Stimulated activated CD8-positive, alpha-beta memory T cell treated with anti-CD3 and anti-CD28 coated beads, Interleukin-4, amount 100 ng/mL, for 24 hours (primary cell): ENCODE data around the gene FAM110D.

Experiments
- DNase-seq: peaks from one replicate; pipeline ENCODE4 v3.0.0-alpha.2; 2020; ENCODE audit warnings: low read depth

FAM110D gene

DNA sequence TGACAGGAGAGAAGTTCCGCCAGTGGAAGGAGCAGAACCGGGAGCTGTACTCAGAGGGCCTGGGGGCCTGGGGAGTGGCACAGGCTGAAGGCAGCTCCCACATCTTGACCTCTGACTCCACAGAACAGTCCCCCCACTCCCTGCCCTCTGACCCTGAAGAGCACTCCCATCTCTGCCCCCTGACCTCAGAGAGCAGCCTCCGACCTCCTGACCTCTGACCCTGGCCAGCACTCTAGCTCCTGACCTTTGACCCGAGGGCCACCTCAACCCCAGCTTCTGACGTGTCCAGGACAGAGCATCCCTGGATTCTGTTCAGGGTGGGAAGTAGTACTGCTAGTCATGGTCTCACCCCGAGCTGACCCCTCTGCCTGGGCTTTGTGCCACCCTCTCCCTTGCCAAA, 30.5 kb downstream of the FAM110D start:
- no peak for DNase-seq

DNA sequence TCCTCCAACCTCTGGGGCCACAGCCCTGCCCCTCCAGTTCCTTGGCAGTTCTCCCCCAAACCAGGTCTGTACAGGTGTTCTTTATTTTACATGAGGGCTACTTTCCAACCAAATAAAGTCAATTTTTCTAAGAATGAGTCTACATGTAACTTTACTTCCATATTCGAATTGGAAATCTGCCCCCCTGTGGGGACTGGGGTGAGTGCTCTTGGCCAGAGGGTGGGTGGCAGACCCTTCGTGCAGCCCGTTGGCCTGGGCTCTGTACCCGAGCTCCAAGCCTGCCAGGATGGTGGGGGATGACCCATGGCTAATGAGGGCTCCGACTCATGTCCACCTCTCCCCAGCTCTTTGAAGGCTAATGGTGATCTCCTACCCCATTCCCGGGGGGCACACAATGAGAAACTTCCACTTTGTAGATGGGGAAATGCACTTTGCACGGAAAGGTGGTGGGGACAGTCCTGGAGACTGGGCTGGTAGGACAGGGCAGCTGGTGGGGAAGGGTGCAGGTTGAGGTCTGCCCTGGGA, 30.9 kb downstream of the FAM110D start:
- DNase-seq = no peak

DNA sequence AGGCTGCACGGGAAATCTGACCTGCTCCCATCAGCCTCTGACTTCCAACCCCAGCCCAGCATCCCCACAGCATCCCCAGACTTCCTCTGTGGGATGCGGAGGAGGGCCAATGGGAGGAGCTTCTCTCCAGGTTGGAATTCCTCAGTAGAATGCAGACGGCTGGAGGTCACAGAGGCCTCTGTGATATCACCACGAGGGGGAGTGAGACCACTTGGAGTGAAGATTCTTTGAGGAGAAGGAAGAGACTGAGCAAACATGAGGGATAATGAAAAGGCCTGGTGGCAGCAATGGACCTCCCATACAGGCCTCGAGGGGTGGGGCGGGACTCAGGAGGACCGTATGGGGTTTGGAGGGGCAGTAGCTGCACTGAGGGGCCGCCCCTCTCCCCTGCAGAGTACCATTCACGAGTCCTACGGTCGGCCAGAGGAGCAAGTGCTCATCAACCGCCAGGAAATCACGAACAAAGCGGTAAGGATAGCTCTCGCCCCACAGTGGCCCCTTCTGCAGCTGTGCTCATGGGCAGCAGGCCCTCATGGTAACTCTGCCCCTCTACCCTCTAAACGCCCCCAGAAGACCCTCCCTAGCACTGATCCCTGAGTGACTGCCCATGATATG, 31.6 kb downstream of the FAM110D start, which contains the start of gene CATSPER4:
TSS of gene CATSPER4 (plus strand) at position 230 of the 615 bp plus-strand sequence. CDS start at position 256, 26 bp downstream.
- DNase-seq = no peak

- DNase-seq = no peak
These were observed 32.9 kb downstream of the FAM110D start for GRCh38 chr1:26191739-26192138.

DNA sequence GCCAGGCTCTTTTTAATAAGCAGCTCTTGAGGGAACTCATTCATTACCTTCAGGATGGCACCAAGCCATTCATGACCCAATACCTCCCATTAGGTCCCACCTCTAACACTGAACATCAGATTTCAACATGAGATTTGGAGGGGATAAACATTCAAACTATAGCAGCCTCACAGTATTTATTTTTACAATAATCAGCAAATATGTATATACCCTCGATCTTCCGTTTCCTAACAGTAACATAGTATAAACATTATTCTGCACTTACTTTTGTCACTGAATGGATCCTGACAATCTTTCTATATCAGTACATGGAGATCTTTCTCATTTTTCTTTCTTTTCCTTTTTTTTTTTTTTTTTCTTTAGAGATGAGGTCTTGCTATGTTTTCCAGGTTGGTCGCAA, 36.9 kb downstream of the FAM110D start:
- DNase-seq = no peak

DNA sequence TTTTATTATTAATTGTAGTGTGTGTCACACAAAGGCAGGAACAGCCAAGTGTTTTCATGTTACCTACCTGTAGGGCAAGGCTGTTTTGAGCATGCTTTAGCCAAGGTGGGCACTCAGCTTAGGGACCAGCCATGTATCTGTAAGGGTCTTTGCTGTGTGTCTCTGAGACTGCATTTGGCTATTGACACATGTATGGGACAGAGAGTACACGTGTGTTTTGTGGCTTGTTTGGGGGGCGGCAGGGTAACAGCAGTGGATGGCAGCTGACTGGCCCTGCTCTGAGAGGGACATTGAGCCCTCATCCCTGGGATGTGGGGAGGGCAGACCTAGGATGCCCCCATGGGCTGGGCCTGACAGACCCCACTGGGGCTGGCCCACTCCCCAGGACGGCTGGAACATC, 38.4 kb downstream of the FAM110D start:
- no peak for DNase-seq

DNA sequence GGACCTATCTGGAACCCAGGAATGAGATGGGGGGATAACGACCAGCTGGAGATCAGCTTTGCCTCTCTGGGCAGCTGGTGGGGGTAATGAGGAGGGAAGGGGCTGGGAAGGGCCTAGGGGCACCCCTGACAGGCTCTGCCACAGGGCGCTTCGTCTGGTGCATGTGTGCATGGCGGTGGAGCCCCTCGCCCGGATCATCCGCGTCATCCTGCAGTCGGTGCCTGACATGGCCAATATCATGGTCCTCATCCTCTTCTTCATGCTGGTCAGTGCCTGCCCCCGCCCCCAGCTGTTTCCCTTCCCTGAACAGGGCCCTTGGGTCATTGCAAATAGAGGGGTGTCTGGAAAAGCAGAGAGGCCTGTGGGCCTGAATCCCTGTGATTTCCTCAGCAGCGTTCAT, 38.9 kb downstream of the FAM110D start:
- DNase-seq = no peak

DNA sequence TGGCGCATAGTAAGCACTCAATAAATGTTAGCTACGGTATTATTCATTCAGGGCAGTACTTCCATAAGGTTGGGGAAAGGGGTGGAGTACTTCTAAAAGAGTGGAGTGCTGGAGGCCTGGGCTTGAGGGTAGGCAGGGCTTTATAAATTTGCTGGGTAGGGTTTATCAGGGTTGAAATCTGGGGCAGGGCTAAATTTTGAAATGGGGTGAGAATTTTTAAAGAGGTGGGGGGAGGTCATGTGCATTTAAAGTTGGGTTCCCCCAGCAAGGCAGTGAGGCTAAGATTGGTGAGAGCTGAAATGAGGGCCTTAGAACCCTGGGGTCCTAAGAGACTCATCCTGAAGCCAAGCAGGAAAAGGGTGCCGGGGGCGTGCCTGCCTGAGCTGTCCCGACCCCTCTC, 41.5 kb downstream of the FAM110D start:
- DNase-seq = no peak

- DNase-seq = no peak
These were observed 44.9 kb downstream of the FAM110D start for GRCh38 chr1:26203642-26204318.

GRCh38 chr1:26210147-26210870, 51.4 kb downstream of the FAM110D start:
- no peak for DNase-seq

- no peak for DNase-seq
These were observed 53.8 kb downstream of the FAM110D start for GRCh38 chr1:26212726-26213125.

- DNase-seq = no peak
These were observed 54.5 kb downstream of the FAM110D start for GRCh38 chr1:26213335-26213905.
